ENCODE measurements around the gene GRIK4. TPM values are rescaled to one million over a fixed set of nuclear protein-coding genes. Genes with fewer than 3 reads are reported as not detected.

Gene GRIK4
- total RNA-seq, 3 donors from 2014 or later (not counting 1 experiment from before 2014, with no cell fraction given), result 2.2 to 32.3 (median 21.9) TPM

DNA sequence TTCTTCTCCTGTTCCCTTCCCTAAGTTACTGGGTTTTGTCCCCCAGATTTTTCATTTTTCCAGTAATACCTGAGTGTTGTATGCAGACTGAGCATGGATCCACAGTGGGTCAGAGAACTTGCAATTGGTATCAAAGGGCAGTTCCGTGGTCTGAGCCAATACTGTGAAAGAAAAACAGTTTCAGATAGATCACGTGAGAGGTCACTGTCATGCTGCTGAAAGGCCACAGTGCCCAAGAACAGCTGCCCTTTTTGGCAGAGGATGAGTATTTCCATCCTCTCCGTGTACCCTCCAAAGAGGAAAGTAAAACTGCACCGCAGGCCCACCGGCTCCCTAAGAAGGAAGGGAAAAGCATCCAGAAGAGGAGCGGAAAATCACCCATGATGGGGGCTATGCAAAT is 439.3 kb downstream of the GRIK4 start:
- intact Hi-C loops (cut with micrococcal nuclease), result loop anchor here (10.0 kb wide), 1 partner anchor 266 kb away; no protein-coding TSS in a partner anchor
- TF ChIP-seq, protein P1, sequence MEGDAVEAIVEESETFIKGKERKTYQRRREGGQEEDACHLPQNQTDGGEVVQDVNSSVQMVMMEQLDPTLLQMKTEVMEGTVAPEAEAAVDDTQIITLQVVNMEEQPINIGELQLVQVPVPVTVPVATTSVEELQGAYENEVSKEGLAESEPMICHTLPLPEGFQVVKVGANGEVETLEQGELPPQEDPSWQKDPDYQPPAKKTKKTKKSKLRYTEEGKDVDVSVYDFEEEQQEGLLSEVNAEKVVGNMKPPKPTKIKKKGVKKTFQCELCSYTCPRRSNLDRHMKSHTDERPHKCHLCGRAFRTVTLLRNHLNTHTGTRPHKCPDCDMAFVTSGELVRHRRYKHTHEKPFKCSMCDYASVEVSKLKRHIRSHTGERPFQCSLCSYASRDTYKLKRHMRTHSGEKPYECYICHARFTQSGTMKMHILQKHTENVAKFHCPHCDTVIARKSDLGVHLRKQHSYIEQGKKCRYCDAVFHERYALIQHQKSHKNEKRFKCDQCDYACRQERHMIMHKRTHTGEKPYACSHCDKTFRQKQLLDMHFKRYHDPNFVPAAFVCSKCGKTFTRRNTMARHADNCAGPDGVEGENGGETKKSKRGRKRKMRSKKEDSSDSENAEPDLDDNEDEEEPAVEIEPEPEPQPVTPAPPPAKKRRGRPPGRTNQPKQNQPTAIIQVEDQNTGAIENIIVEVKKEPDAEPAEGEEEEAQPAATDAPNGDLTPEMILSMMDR (IDR thresholded peaks at IDR 0.05), result no peak

GRCh38 chr11:120952461-120953434 is 441.2 kb downstream of the GRIK4 start:
- H3K27ac Mint-ChIP-seq, result peak overlapping the region; percentile 29 to 93
- Histone ChIP-seq H3K27ac (ENCODE audit: low read length) (peak overlapping the region; percentile 62), H3K4me1 (ENCODE audit: control insufficient read depth, insufficient read depth, low read length) (peaks cover 32% of the 10 kb centered on the region), H3K27me3 (ENCODE audit: control insufficient read depth, insufficient read depth, low read length) (peaks cover 2% of the 10 kb centered on the region), H3K36me3 (ENCODE audit: control insufficient read depth, insufficient read depth, low read length) (no peaks in the 10 kb centered on the region), H3K4me3 (ENCODE audit: low read length) (peak overlapping the region; percentile 15), H3K9me3 (ENCODE audit: control insufficient read depth, insufficient read depth, low read length) (no peaks in the 10 kb centered on the region)
- no peaks in the 10 kb centered on the region for H3K36me3 Mint-ChIP-seq
- peak; percentile 65 to 87 (median 76) for ATAC-seq
- peaks cover 29 to 60% of the 10 kb centered on the region in 2 donors for H3K4me1 Mint-ChIP-seq
- 9% methylated on average over 14 of the region's 20 CpGs for WGBS (ENCODE audit: insufficient coverage)
- intact Hi-C loops (cut with micrococcal nuclease), result loop anchor here (1.0 to 10.0 kb wide), 2 partner anchors 268 to 441 kb away; partner anchors contain the start of gene GRIK4
- TF ChIP-seq, protein P1 (IDR thresholded peaks at IDR 0.05), result peak; percentile 59
- DNase-seq, result peak; percentile 66 to 69
- H3K9me3 Mint-ChIP-seq, result no peaks in the 10 kb centered on the region
- H3K27me3 Mint-ChIP-seq (ENCODE audit: low read depth in 2 of 2), result peaks cover 0 to 15% of the 10 kb centered on the region in 2 donors
- peak overlapping the region; percentile 92 for H3K4me3 Mint-ChIP-seq

More for the DNA sequence above, 439.3 kb downstream of the GRIK4 start:
- H3K27me3 Mint-ChIP-seq (ENCODE audit: low read depth in 2 of 2), result peaks cover 0 to 15% of the 10 kb centered on the region in 2 donors
- H3K27ac Mint-ChIP-seq, result no peak overlapping the region
- H3K27ac ChIP-seq (ENCODE audit: low read length), result no peak overlapping the region
- H3K36me3 ChIP-seq (ENCODE audit: control insufficient read depth, insufficient read depth, low read length), result no peaks in the 10 kb centered on the region
- H3K36me3 Mint-ChIP-seq, result peaks cover under 1% of the 10 kb centered on the region
- no peaks in the 10 kb centered on the region for H3K9me3 ChIP-seq (ENCODE audit: control insufficient read depth, insufficient read depth, low read length)
- no peak for ATAC-seq
- 81% methylated on average over 6 of the region's 6 CpGs for WGBS (ENCODE audit: insufficient coverage)
- no peak overlapping the region for H3K4me3 ChIP-seq (ENCODE audit: low read length)
- H3K4me3 Mint-ChIP-seq, result no peak overlapping the region
- peaks cover 18 to 42% of the 10 kb centered on the region in 2 donors for H3K4me1 Mint-ChIP-seq
- H3K27me3 ChIP-seq (ENCODE audit: control insufficient read depth, insufficient read depth, low read length), result peaks cover 3% of the 10 kb centered on the region
- peaks cover 14% of the 10 kb centered on the region for H3K4me1 ChIP-seq (ENCODE audit: control insufficient read depth, insufficient read depth, low read length)
- DNase-seq, result no peak
- H3K9me3 Mint-ChIP-seq, result no peaks in the 10 kb centered on the region

DNA sequence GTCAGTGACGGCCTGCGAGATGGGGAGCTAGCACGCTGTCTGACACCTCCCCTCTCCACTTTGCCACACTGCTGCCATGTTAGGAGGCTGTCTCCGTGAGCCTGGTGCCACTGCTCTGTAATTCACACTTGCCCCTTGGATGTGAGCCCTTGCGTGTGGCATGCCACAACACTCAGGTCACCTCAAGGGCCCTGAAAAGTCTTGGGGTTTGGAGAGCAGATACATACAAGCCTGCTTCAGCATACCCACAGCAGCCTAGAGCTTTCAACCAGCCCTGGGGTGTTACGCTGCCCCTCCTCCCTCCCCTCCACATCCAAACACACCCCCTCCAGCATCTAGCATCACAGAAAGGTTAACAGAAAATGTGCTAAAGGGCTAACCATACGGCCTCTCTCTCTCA is 442.8 kb downstream of the GRIK4 start:
- TF ChIP-seq, protein P1 (IDR thresholded peaks at IDR 0.05), result no peak
- no peak overlapping the region for H3K4me3 ChIP-seq (ENCODE audit: low read length)

More for the DNA sequence above, 442.8 kb downstream of the GRIK4 start:
- Mint-ChIP-seq H3K27me3 (ENCODE audit: low read depth in 2 of 2) (no peaks in the 10 kb centered on the region), H3K36me3 (no peaks in the 10 kb centered on the region), H3K4me3 (peak overlapping the region; percentile 35), H3K9me3 (no peaks in the 10 kb centered on the region), H3K27ac (peak overlapping the region in 1 of 2 donors; percentile 89), H3K4me1 (peaks cover 30 to 64% of the 10 kb centered on the region in 2 donors)
- WGBS (ENCODE audit: insufficient coverage), result 62% methylated on average over 6 of the region's 7 CpGs
- Histone ChIP-seq H3K36me3 (ENCODE audit: control insufficient read depth, insufficient read depth, low read length) (no peaks in the 10 kb centered on the region), H3K27me3 (ENCODE audit: control insufficient read depth, insufficient read depth, low read length) (no peaks in the 10 kb centered on the region), H3K9me3 (ENCODE audit: control insufficient read depth, insufficient read depth, low read length) (no peaks in the 10 kb centered on the region), H3K27ac (ENCODE audit: low read length) (peak overlapping the region; percentile 83), H3K4me1 (ENCODE audit: control insufficient read depth, insufficient read depth, low read length) (peaks cover 35% of the 10 kb centered on the region)
- intact Hi-C loops (cut with micrococcal nuclease), result loop anchor here (10.0 kb wide), 1 partner anchor 270 kb away; no protein-coding TSS in a partner anchor
- peak in 1 of 2 donors; percentile 29 for DNase-seq
- ATAC-seq, result peak; percentile 42 to 62 (median 49)

Measured in natural killer cell (primary cell).